ENCODE measurements around the gene NR2F1.
"Not testable (repeated sequence)": the region's sequence is repeated elsewhere in the genome, so short reads cannot be mapped to it uniquely, and the experiment has no call there.

NR2F1 gene

GRCh38 chr5:93582677-93583438 lies at the start of gene NR2F1:
TSS of gene NR2F1 (plus strand) at chr5:93583222. CDS start at chr5:93585024, 1,802 bp downstream.
- peak; percentile 87 for DNase-seq (ENCODE audit: low read depth)

GRCh38 chr5:93545872-93546271 lies 37.1 kb upstream of the NR2F1 start:
- no peak for DNase-seq (ENCODE audit: low read depth)

- DNase-seq (ENCODE audit: low read depth): not testable (repeated sequence)
Observed at GRCh38 chr5:93549594-93549993, 33.4 kb upstream of the NR2F1 start.

- no peak for DNase-seq (ENCODE audit: low read depth)
Observed at GRCh38 chr5:93557021-93557604, 25.9 kb upstream of the NR2F1 start.

GRCh38 chr5:93566091-93566490 lies 16.9 kb upstream of the NR2F1 start:
- no peak for DNase-seq (ENCODE audit: low read depth)

- DNase-seq (ENCODE audit: low read depth): no peak
Observed at GRCh38 chr5:93567424-93567823, 15.6 kb upstream of the NR2F1 start.

- no peak for DNase-seq (ENCODE audit: low read depth)
Observed at GRCh38 chr5:93569300-93570160, 13.5 kb upstream of the NR2F1 start.

GRCh38 chr5:93570294-93571113 lies 12.5 kb upstream of the NR2F1 start:
- DNase-seq (ENCODE audit: low read depth): no peak

GRCh38 chr5:93571114-93571949 lies 11.7 kb upstream of the NR2F1 start:
- no peak for DNase-seq (ENCODE audit: low read depth)

- no peak for DNase-seq (ENCODE audit: low read depth)
Observed at GRCh38 chr5:93572101-93572607, 10.9 kb upstream of the NR2F1 start.

- DNase-seq (ENCODE audit: low read depth): no peak
Observed at GRCh38 chr5:93572608-93573353, 10.2 kb upstream of the NR2F1 start.

GRCh38 chr5:93573354-93574351 lies 9.4 kb upstream of the NR2F1 start:
- DNase-seq (ENCODE audit: low read depth): no peak

GRCh38 chr5:93574491-93575305 lies 8.3 kb upstream of the NR2F1 start:
- DNase-seq (ENCODE audit: low read depth): no peak

GRCh38 chr5:93575461-93576414 lies 7.3 kb upstream of the NR2F1 start:
- no peak for DNase-seq (ENCODE audit: low read depth)

GRCh38 chr5:93576994-93577853 lies 5.8 kb upstream of the NR2F1 start:
- DNase-seq (ENCODE audit: low read depth): no peak
